HCT116 (cell line): ENCODE measurements around the gene RIC8A. TPM values are rescaled to one million over a fixed set of nuclear protein-coding genes. Genes with fewer than 3 reads are reported as not detected.
"Not testable (repeated sequence)": the region's sequence is repeated elsewhere in the genome, so short reads cannot be mapped to it uniquely, and the experiment has no call there.

Experiments
- ATAC-seq: fragments of 200-7000 bp; cut with Tn5 transposase; 2 replicates; pipeline ENCODE4 v1.9.1; 2020; ENCODE audit warnings: mild to moderate bottlenecking, moderate library complexity
- BruUV-seq: library from RNA; stranded (reverse); fragments of 400-500 nt; replicated peaks from 2 replicates; lab custom pipeline; 2021; lab: Mats Ljungman, UMichigan
- CTCF ChIA-PET: fragments of 300-600 bp; sonication (Branson Sonifier 250); formaldehyde crosslinking; loops from one replicate; lab custom pipeline; 2021; ENCODE audit warnings: antibody characterized with exemption; lab: Charles Lee
- POLR2A ChIA-PET: fragments of 300-600, 350-600 bp; sonication (Branson Sonifier 250); formaldehyde crosslinking; loops from one replicate; lab custom pipeline; 2021; ENCODE audit warnings: antibody characterized with exemption; lab: Charles Lee
- RAD21 ChIA-PET, 2 experiments: fragments of 300-600 bp; sonication (Branson Sonifier 250); formaldehyde crosslinking; loops; one replicate each; lab custom pipeline; 2023; ENCODE audit warnings: low total read pairs in 2 of 2; ENCODE audit not compliant: uncharacterized antibody in 2 of 2, unreplicated experiment in 2 of 2, low non-redundant PET in 1 of 2; lab: Charles Lee
- DNase-seq: peaks from one replicate; pipeline ENCODE4 v3.0.0-alpha.2; 2010; ENCODE audit warnings: low read depth, low spot score
- H2AFZ ChIP-seq: fragments of 200-600 bp; shearing (Covaris generic), sonication (generic); 2 replicates; pipeline ENCODE4 v1.6.1; 2017; ENCODE audit warnings: low read depth, mixed run types, mixed read lengths, antibody characterized with exemption, low read length; ENCODE audit not compliant: poor library complexity, severe bottlenecking
- H3K27ac ChIP-seq: 2 replicates; pipeline ENCODE4 v1.5.1; 2012; ENCODE audit warnings: low read depth, low read length
- H3K27me3 ChIP-seq: fragments of 200-600 bp; sonication (generic); 2 replicates; pipeline ENCODE4 v1.6.1; 2016; ENCODE audit warnings: mixed run types, low read length, mixed read lengths; ENCODE audit not compliant: insufficient read depth
- H3K36me3 ChIP-seq, 2 experiments: fragments of 200-500 bp in 1 of 2; fragments of 200-600 bp in 1 of 2; sonication (Bioruptor generic) in 1 of 2; sonication (generic) in 1 of 2; 2 replicates each; pipeline versions ENCODE4 v1.5.1 to v1.6.1; 2014 to 2016; ENCODE audit warnings: low read length in 2 of 2, inconsistent platforms in 1 of 2, mixed read lengths in 1 of 2, mixed run types in 1 of 2; ENCODE audit not compliant: insufficient read depth in 2 of 2, control insufficient read depth in 1 of 2
- H3K4me1 ChIP-seq, 2 experiments: fragments of 200-600 bp in 1 of 2; sonication (generic) in 1 of 2; 2 replicates each; pipeline versions ENCODE4 v1.5.1 to v1.6.1; 2012 to 2017; ENCODE audit warnings: low read length in 2 of 2, inconsistent platforms in 1 of 2, mild to moderate bottlenecking in 1 of 2, mixed read lengths in 1 of 2, mixed run types in 1 of 2, moderate library complexity in 1 of 2; ENCODE audit not compliant: insufficient read depth in 2 of 2, control insufficient read depth in 1 of 2
- H3K4me2 ChIP-seq: fragments of 200-600 bp; sonication (generic); 2 replicates; pipeline ENCODE4 v1.6.1; 2017; ENCODE audit warnings: mixed run types, low read length, mixed read lengths
- H3K4me3 ChIP-seq, 2 experiments: fragments of 200-600 bp in 1 of 2; sonication (generic) in 1 of 2; replicated peaks in 1 of 2; 2 replicates each; pipeline ENCODE4 v1.5.1; 2011 to 2016; ENCODE audit warnings: low read length in 2 of 2, control low read depth in 1 of 2, low read depth in 1 of 2, mild to moderate bottlenecking in 1 of 2, mixed read lengths in 1 of 2, mixed run types in 1 of 2
- H3K79me2 ChIP-seq: fragments of 200-600 bp; sonication (generic); 2 replicates; pipeline ENCODE4 v1.6.1; 2017; ENCODE audit warnings: mild to moderate bottlenecking, mixed run types, low read length, moderate library complexity, mixed read lengths; ENCODE audit not compliant: insufficient read depth
- H3K9ac ChIP-seq: fragments of 200-600 bp; sonication (generic); 2 replicates; pipeline ENCODE4 v1.6.1; 2016; ENCODE audit warnings: low read length, mixed read lengths
- H3K9me2 ChIP-seq: fragments of 200-600 bp; sonication (generic), shearing (Covaris generic); 2 replicates; pipeline ENCODE4 v1.6.1; 2017; ENCODE audit warnings: mixed run types, mild to moderate bottlenecking, moderate library complexity; ENCODE audit not compliant: insufficient read depth
- H3K9me3 ChIP-seq, 2 experiments: fragments of 200-500 bp in 1 of 2; fragments of 200-600 bp in 1 of 2; sonication (Bioruptor generic) in 1 of 2; sonication (generic) in 1 of 2; 2 replicates each; pipeline ENCODE4 v1.6.1; 2014 to 2017; ENCODE audit warnings: low read length in 2 of 2, mixed read lengths in 2 of 2, inconsistent platforms in 1 of 2, low read depth in 1 of 2, mild to moderate bottlenecking in 1 of 2, mixed run types in 1 of 2, moderate library complexity in 1 of 2; ENCODE audit not compliant: control insufficient read depth in 1 of 2, insufficient read depth in 1 of 2
- H4K20me1 ChIP-seq: fragments of 200-600 bp; sonication (generic), shearing (Covaris generic); 2 replicates; pipeline ENCODE4 v1.6.1; 2017; ENCODE audit warnings: mixed run types, mild to moderate bottlenecking, moderate library complexity; ENCODE audit not compliant: insufficient read depth
- CEBPB ChIP-seq: IDR thresholded peaks from 2 replicates; pipeline ENCODE4 v1.6.1; 2012; ENCODE audit warnings: low read depth
- EGR1 ChIP-seq: IDR thresholded peaks from 2 replicates; pipeline ENCODE4 v1.6.1; 2012; ENCODE audit warnings: low read depth
- ELF1 ChIP-seq: IDR thresholded peaks from 2 replicates; pipeline ENCODE4 v1.6.1; 2012; ENCODE audit warnings: low read depth, borderline replicate concordance
- EZH2phosphoT487 ChIP-seq: fragments of 200-600 bp; IDR thresholded peaks from 2 replicates; pipeline ENCODE4 v1.6.1; 2018; ENCODE audit warnings: antibody characterized with exemption, borderline replicate concordance
- FOSL1 ChIP-seq: IDR thresholded peaks from 2 replicates; pipeline ENCODE4 v1.6.1; 2012; ENCODE audit warnings: low read depth
- JUND ChIP-seq: IDR thresholded peaks from 2 replicates; pipeline ENCODE4 v1.6.1; 2012
- POLR2A ChIP-seq: IDR thresholded peaks from 2 replicates; pipeline ENCODE4 v1.7.0; 2011; ENCODE audit warnings: borderline replicate concordance; ENCODE audit not compliant: insufficient read depth, insufficient read length; ENCODE audit errors: extremely low read depth
- POLR2AphosphoS5 ChIP-seq: IDR thresholded peaks from 2 replicates; pipeline ENCODE4 v1.6.1; 2011; ENCODE audit warnings: mild to moderate bottlenecking, low read depth, low read length, moderate library complexity
- SP1 ChIP-seq: IDR thresholded peaks from 2 replicates; pipeline ENCODE4 v1.6.1; 2012; ENCODE audit warnings: low read depth
- TCF7L2 ChIP-seq: IDR thresholded peaks from 2 replicates; pipeline ENCODE4 v1.7.0; 2011; ENCODE audit warnings: borderline replicate concordance, inconsistent platforms; ENCODE audit not compliant: insufficient read depth, insufficient read length; ENCODE audit errors: extremely low read depth
- ZBTB33 ChIP-seq: IDR thresholded peaks from 2 replicates; pipeline ENCODE4 v1.6.1; 2011; ENCODE audit warnings: mild to moderate bottlenecking, low read length, moderate library complexity; ENCODE audit not compliant: insufficient replicate concordance; ENCODE audit errors: extremely low read depth
- intact Hi-C: fragments of 100-400 bp; cut with micrococcal nuclease; formaldehyde crosslinking; loops from 2 replicates; pipeline ENCODE4 v1.10.0; 2022
- total RNA-seq: library from RNA; stranded (reverse); gene quantifications from one replicate; pipeline ENCODE4 v1.2.1, GENCODE V29; 2021; ENCODE audit not compliant: unreplicated experiment
- TF ChIP-seq, protein P1 (sequence below): IDR thresholded peaks from 2 replicates; pipeline ENCODE4 v1.6.1; 2012
- TF ChIP-seq, protein P2 (sequence below): IDR thresholded peaks from 2 replicates; pipeline ENCODE4 v1.6.1; 2012; ENCODE audit warnings: low read depth

The RIC8A gene
- total RNA-seq, 1 experiment from 2014 or later, result 75.2 TPM

GRCh38 chr11:238346-238745 is 30.8 kb downstream of the RIC8A start:
- H4K20me1 ChIP-seq, RAD21 ChIA-PET, H2AFZ ChIP-seq, DNase-seq, BruUV-seq, POLR2A ChIA-PET, ATAC-seq, H3K27me3 ChIP-seq, H3K9me2 ChIP-seq, H3K9me3 ChIP-seq, H3K27ac ChIP-seq: not testable (repeated sequence)
- H3K4me2 ChIP-seq, result peak overlapping the region; percentile 83
- intact Hi-C loops, result loop anchor here (5.0 kb wide), 2 partner anchors 49 to 214 kb away; partner anchors contain the start of genes PGGHG and PTDSS2
- peaks cover 24 to 34% of the 10 kb centered on the region in 2 experiments; a peak in 3 of 4 replicates for H3K36me3 ChIP-seq
- peaks cover 6 to 20% of the 10 kb centered on the region in 2 experiments; a peak in 3 of 4 replicates for H3K4me1 ChIP-seq
- peak overlapping the region; percentile 82 for H3K9ac ChIP-seq
- H3K79me2 ChIP-seq, result peaks cover 69% of the 10 kb centered on the region
- H3K4me3 ChIP-seq, result peak overlapping the region; percentile 76 to 87
- CTCF ChIA-PET, result interaction anchor here (1.3 kb wide), 2 partner anchors 12 to 118 kb away, joined by 3 read pairs; no protein-coding TSS in a partner anchor

DNA sequence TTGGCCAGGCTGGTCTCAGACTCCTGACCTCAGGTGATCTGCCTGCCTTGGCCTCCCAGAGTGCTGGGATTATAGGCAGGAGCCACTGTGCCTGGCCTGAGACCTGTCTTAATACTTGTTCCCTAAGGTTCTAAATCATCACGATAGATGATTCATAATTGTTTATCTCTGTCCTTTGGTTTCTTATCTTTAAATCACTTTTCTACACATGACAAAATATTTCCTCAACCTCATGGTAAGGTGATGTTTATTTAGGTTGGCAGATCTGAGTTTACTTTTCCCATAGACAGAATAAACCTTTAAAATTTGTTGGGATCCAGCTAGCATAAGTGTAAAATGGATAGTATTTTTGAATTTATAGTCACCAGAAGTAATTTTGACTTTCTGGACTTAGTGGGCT is 32.8 kb downstream of the RIC8A start:
- H3K4me3 ChIP-seq, result no peak overlapping the region
- TF ChIP-seq, protein P1, sequence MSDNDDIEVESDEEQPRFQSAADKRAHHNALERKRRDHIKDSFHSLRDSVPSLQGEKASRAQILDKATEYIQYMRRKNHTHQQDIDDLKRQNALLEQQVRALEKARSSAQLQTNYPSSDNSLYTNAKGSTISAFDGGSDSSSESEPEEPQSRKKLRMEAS, result no peak
- no peak for TF ChIP-seq POLR2A
- TF ChIP-seq CEBPB, result no peak
- TF ChIP-seq, protein P2, sequence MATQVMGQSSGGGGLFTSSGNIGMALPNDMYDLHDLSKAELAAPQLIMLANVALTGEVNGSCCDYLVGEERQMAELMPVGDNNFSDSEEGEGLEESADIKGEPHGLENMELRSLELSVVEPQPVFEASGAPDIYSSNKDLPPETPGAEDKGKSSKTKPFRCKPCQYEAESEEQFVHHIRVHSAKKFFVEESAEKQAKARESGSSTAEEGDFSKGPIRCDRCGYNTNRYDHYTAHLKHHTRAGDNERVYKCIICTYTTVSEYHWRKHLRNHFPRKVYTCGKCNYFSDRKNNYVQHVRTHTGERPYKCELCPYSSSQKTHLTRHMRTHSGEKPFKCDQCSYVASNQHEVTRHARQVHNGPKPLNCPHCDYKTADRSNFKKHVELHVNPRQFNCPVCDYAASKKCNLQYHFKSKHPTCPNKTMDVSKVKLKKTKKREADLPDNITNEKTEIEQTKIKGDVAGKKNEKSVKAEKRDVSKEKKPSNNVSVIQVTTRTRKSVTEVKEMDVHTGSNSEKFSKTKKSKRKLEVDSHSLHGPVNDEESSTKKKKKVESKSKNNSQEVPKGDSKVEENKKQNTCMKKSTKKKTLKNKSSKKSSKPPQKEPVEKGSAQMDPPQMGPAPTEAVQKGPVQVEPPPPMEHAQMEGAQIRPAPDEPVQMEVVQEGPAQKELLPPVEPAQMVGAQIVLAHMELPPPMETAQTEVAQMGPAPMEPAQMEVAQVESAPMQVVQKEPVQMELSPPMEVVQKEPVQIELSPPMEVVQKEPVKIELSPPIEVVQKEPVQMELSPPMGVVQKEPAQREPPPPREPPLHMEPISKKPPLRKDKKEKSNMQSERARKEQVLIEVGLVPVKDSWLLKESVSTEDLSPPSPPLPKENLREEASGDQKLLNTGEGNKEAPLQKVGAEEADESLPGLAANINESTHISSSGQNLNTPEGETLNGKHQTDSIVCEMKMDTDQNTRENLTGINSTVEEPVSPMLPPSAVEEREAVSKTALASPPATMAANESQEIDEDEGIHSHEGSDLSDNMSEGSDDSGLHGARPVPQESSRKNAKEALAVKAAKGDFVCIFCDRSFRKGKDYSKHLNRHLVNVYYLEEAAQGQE, result no peak
- TF ChIP-seq EZH2phosphoT487, result no peak
- TF ChIP-seq SP1, result no peak
- TF ChIP-seq ELF1, result no peak
- no peak for TF ChIP-seq ZBTB33
- no peak for TF ChIP-seq FOSL1
- TF ChIP-seq JUND, result no peak
- no peak for TF ChIP-seq EGR1
- TF ChIP-seq TCF7L2, result no peak
- TF ChIP-seq POLR2AphosphoS5, result no peak
- H3K79me2 ChIP-seq, result peaks cover 82% of the 10 kb centered on the region
- no peaks in the 10 kb centered on the region for H3K9me3 ChIP-seq
- H3K27me3 ChIP-seq, result no peaks in the 10 kb centered on the region
- CTCF ChIA-PET, result no interaction called here
- H4K20me1 ChIP-seq, result 0 out of 2 replicates have a peak, but pooled peaks cover 5% of the 10 kb centered on the region
- no peak overlapping the region for H3K4me2 ChIP-seq
- no peak overlapping the region for H3K27ac ChIP-seq
- RAD21 ChIA-PET, result no interaction called here
- no peaks in the 10 kb centered on the region for H3K9me2 ChIP-seq
- peaks cover 6 to 16% of the 10 kb centered on the region in 2 experiments; a peak in 3 of 4 replicates for H3K4me1 ChIP-seq
- H2AFZ ChIP-seq, result no peak overlapping the region
- POLR2A ChIA-PET, result no interaction called here
- intact Hi-C loops, result no loop called here
- peaks cover 36 to 50% of the 10 kb centered on the region in 2 experiments; a peak in 3 of 4 replicates for H3K36me3 ChIP-seq
- ATAC-seq, result no peak
- no peak for DNase-seq
- H3K9ac ChIP-seq, result no peak overlapping the region
- BruUV-seq, result no TSS peak
